GM18526 (cell line): ENCODE measurements around the gene VSIR.

Experiments used
- POLR2A ChIP-seq: IDR thresholded peaks from 3 replicates; pipeline ENCODE4 v1.6.1; 2011; ENCODE audit not compliant: insufficient read length; ENCODE audit errors: extremely low read depth

Gene VSIR

GRCh38 chr10:71751515-71752224 lies 21.6 kb downstream of the VSIR start:
- no peak for TF ChIP-seq POLR2A

- no peak for TF ChIP-seq POLR2A
Observed at GRCh38 chr10:71750986-71751385, 22.3 kb downstream of the VSIR start.

GRCh38 chr10:71750124-71750841 lies 23.0 kb downstream of the VSIR start:
- TF ChIP-seq POLR2A: no peak

GRCh38 chr10:71749396-71749795 lies 23.9 kb downstream of the VSIR start:
- no peak for TF ChIP-seq POLR2A

- no peak for TF ChIP-seq POLR2A
Observed at GRCh38 chr10:71748671-71749191, 24.6 kb downstream of the VSIR start.

GRCh38 chr10:71747551-71748523 lies 25.5 kb downstream of the VSIR start:
- TF ChIP-seq POLR2A: no peak

- no peak for TF ChIP-seq POLR2A
Observed at GRCh38 chr10:71747039-71747531, 26.2 kb downstream of the VSIR start.

GRCh38 chr10:71746344-71747037 lies 26.8 kb downstream of the VSIR start:
- no peak for TF ChIP-seq POLR2A

- no peak for TF ChIP-seq POLR2A
Observed at GRCh38 chr10:71745664-71746250, 27.6 kb downstream of the VSIR start.

- no peak for TF ChIP-seq POLR2A
Observed at GRCh38 chr10:71744897-71745663, 28.2 kb downstream of the VSIR start.

- TF ChIP-seq POLR2A: no peak
Observed at GRCh38 chr10:71743866-71744265, 29.5 kb downstream of the VSIR start.

- TF ChIP-seq POLR2A: no peak
Observed at GRCh38 chr10:71743089-71743838, 30.1 kb downstream of the VSIR start.
